Astrocyte of the spinal cord (primary cell): ENCODE measurements around the gene EGFL7.

Experiments used
- DNase-seq: peaks from one replicate; pipeline ENCODE4 v3.0.0; 2011; ENCODE audit warnings: low read depth, low spot score
- H3K4me3 ChIP-seq: 2 replicates; pipeline ENCODE4 v1.5.1; 2011; ENCODE audit warnings: low read depth, mild to moderate bottlenecking, low read length, moderate library complexity
- CTCF ChIP-seq: IDR thresholded peaks from 2 replicates; pipeline ENCODE4 v1.5.1; 2012; ENCODE audit warnings: low read depth, mild to moderate bottlenecking, low read length, inconsistent platforms
- in situ Hi-C: cut with HindIII; loops from 2 replicates; pipeline ENCODE4 v1.10.0; 2017; ENCODE audit warnings: low sequenced_read_pairs

EGFL7 gene

DNA sequence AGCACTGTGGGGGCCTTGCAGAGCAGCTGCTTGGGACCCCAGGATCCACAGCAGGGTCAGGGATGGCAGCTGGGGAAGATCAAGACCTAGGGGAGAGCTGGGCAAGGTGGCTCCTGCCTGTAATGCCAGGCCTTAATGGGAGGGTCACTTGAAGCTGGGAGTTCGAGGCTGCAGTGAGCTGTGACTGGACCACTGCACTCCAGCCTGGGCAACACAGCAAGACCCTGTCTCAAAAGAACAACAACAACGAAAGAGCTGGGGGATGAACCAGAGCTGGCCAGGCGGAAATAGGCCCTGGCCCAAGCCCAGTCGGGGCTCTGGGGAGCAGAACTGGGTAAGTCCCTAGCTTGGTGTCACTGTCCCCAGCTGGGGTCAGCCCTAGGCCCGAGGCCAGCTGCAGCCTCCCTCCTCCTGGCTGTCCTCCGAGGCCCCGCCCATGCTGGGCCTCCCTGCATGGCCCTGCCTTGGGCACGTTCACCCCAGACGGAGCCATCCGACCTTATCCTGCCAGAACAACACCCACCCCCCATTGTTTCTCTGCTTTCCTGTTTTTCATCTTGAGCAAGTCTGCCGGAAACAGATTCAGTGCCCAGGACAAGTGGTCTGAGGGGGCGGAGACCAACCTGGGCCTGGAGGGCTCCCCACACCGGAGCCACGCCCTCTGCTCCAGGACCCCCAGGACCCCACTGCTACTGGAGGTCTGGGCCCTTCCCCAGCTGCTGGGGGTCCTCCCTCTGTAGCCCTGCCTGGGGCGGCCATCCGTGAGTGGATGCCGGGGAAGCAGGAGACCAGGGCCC lies 51.6 kb downstream of the EGFL7 start:
- in situ Hi-C loops: no loop called here
- no peak for TF ChIP-seq CTCF
- no peak overlapping the region for H3K4me3 ChIP-seq
- DNase-seq: no peak

DNA sequence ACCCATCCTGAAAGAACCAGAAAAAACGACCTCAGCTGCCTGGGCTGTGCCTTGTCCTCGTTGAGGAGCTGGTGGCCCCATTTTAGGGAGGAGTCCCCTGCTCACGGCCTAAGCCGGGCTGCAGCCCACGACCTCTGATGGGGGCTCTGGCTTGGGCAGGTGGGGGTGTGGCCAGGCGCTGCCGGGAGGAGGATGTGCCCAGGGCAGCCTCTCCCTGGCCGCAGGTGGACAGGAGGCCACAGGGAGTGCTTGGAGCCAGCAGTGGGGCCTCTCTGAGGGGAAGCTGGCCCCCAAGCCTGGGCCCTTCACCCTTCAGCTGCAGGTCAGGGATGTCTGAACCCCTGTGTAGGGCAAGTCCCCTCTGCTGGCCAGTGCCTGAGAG lies 52.2 kb downstream of the EGFL7 start:
- no peak for TF ChIP-seq CTCF
- in situ Hi-C loops: no loop called here
- H3K4me3 ChIP-seq: no peak overlapping the region
- DNase-seq: no peak

- no peak for TF ChIP-seq CTCF
- no peak for DNase-seq
- in situ Hi-C loops: no loop called here
- H3K4me3 ChIP-seq: no peak overlapping the region
Observed at GRCh38 chr9:136717399-136717798, 54.7 kb downstream of the EGFL7 start.

DNA sequence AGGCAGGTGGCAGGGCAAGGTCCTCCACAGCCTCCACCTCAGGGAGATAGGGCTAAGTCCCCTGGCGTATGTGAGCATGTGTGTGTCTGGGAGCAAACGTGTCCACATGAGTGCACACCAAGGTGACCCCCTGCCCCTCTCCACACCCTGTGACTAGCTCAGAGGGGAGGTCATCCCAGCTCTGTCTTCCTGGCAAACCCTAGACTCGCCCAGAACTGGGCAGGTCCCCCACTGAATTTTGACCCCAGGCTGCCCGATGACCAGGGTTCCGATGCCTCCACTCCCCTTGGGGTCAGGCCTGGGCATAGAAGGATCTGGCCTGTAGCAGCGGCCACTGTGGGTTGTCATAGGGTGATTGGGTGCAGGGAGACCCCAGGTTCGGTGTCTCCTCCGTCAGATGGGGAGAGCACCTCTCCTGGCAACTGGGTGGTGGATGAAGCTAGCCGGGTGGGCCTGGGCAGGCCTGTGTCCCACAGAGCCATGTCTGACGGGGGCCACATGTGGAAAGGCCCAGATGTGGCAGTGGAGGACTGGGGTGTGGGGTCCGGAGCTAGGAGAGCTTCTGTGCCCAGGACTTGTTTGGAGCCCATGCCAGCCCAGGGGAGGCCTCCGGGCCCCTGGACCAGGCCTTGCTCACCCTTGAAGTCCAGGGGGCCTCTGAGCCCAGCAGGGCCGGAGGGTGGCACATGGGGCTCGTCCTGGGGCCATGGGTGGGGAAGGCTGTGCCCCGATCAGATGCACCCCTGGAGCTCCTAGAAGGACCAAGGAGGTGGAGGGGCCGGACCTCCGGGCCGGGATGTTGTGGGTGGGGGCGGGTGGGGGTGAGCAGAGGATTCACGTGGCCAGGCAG lies 55.9 kb downstream of the EGFL7 start:
- in situ Hi-C loops: no loop called here
- TF ChIP-seq CTCF: no peak
- no peak overlapping the region for H3K4me3 ChIP-seq
- DNase-seq: no peak

GRCh38 chr9:136719195-136719880 lies 56.6 kb downstream of the EGFL7 start:
- no peak for TF ChIP-seq CTCF
- no peak for DNase-seq
- no peak overlapping the region for H3K4me3 ChIP-seq
- in situ Hi-C loops: no loop called here

DNA sequence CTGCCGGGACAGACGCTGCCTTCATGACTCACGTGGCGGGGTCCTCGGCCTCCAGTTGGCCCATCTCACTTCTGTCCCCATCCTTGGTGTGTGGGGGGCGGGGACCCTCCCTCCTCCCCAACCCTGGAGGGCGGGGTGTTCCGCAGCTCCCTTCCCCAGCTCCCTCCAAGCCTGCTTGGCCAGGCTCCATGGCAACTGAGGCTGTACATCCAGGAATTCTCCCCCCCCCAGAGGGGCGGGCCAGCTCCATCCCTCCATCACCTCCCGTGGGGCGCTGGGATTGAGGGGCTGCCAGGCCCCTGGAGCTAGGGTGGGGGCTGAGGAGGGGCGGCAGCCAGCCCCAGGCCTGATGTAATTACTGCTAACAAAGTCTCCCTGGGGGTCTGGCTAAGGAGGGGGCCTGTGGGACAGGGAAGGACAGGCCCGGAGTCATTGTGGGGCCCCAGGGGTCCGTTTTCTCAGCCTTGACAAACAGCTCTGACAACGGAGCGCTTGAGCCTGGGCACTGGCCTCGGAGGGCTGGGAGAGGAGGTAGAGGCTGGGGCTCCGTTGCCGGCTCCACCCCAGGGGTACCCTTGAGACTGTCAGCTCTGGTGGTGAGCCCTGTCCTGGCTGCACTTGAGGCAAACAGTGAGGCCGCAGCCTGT lies 57.7 kb downstream of the EGFL7 start:
- peak; percentile 25 for DNase-seq
- H3K4me3 ChIP-seq: no peak overlapping the region
- in situ Hi-C loops: no loop called here
- TF ChIP-seq CTCF: no peak
